Activated CD4-positive, alpha-beta memory T cell treated with anti-CD3 and anti-CD28 coated beads for 36 hours (primary cell): ENCODE measurements around the gene TTC33. TPM values are rescaled to one million over a fixed set of nuclear protein-coding genes. Genes with fewer than 3 reads are reported as not detected.

Experiments
- CTCF ChIA-PET: fragments of 350-600 bp; sonication (Branson Sonifier 250); formaldehyde crosslinking; loops from one replicate; lab custom pipeline; 2021; ENCODE audit warnings: antibody characterized with exemption, inconsistent platforms; lab: Charles Lee
- POLR2A ChIA-PET: fragments of 350-600 bp; sonication (Branson Sonifier 250); formaldehyde crosslinking; loops from one replicate; lab custom pipeline; 2021; ENCODE audit warnings: antibody characterized with exemption; lab: Charles Lee
- DNase-seq: peaks from one replicate; pipeline ENCODE4 v3.0.0-alpha.2; 2020
- H3K27ac Mint-ChIP-seq: one replicate; pipeline ENCODE4 v1.8.0; 2021; ENCODE audit warnings: mixed read lengths
- H3K27me3 Mint-ChIP-seq: one replicate; pipeline ENCODE4 v1.8.0; 2021; ENCODE audit warnings: mixed read lengths
- H3K36me3 Mint-ChIP-seq: one replicate; pipeline ENCODE4 v1.8.0; 2021; ENCODE audit warnings: mixed read lengths
- H3K4me1 Mint-ChIP-seq: one replicate; pipeline ENCODE4 v1.8.0; 2021; ENCODE audit warnings: low read depth, mixed read lengths
- H3K4me3 Mint-ChIP-seq: one replicate; pipeline ENCODE4 v1.8.0; 2021; ENCODE audit warnings: mild to moderate bottlenecking, mixed read lengths
- H3K9me3 Mint-ChIP-seq: one replicate; pipeline ENCODE4 v1.8.0; 2021; ENCODE audit warnings: mixed read lengths
- intact Hi-C: fragments of 100-400 bp; cut with micrococcal nuclease; formaldehyde crosslinking; loops from one replicate; pipeline ENCODE4 v1.15.1; 2023
- total RNA-seq, 2 experiments: library from RNA; stranded (reverse); gene quantifications; one replicate each; pipeline ENCODE4 v1.2.3, GENCODE V29; 2021

TTC33 gene
- total RNA-seq, 2 experiments from 2014 or later, result 30.2 to 34.1 TPM

DNA sequence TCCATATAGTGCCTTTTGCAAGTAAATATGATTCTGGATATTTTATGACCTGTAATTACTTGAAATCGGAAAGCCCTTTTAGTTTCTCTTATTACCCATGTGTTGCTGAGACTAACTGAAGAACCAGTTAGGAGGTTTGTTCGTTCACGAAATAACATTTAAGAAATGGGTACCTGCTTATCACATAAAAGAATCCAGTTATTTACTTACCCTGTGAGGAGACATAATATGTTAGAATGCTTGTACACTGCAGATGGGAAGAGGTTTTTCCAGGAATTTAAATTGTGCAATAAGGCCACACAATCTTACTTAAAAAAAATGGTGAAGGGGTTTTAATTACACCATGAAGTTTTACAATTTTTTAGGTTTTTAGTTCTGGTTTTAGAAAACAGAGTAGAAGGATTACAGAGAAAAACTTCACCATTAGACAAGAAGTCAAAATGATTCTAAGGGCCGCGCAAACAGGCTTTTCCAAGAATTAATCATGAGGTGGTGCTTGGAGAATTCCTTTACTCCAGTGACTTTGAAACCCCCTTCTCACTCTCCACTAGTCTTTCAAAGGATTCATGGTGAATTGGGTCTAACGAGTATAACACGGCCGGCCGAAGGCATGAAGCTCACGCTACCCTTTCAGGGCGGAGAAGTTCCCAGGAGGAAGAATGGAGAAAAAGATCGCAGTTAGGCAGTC lies 77.2 kb downstream of the TTC33 start:
- peaks cover 38% of the 10 kb centered on the region for H3K36me3 Mint-ChIP-seq
- peak overlapping the region; percentile 93 for H3K4me3 Mint-ChIP-seq
- H3K9me3 Mint-ChIP-seq, result no peaks in the 10 kb centered on the region
- H3K4me1 Mint-ChIP-seq, result peaks cover 43% of the 10 kb centered on the region
- no peaks in the 10 kb centered on the region for H3K27me3 Mint-ChIP-seq
- POLR2A ChIA-PET, result interaction anchor here (0.6 to 1.8 kb wide), 5 partner anchors 11 to 472 kb away, joined by 3 to 5 read pairs (median 5); no protein-coding TSS in a partner anchor
- no peak for DNase-seq
- CTCF ChIA-PET, result no interaction called here
- intact Hi-C loops, result loop anchor here (1.0 to 2.0 kb wide), 8 partner anchors 154 to 1470 kb away; no protein-coding TSS in a partner anchor
- H3K27ac Mint-ChIP-seq, result peak overlapping the region; percentile 97

DNA sequence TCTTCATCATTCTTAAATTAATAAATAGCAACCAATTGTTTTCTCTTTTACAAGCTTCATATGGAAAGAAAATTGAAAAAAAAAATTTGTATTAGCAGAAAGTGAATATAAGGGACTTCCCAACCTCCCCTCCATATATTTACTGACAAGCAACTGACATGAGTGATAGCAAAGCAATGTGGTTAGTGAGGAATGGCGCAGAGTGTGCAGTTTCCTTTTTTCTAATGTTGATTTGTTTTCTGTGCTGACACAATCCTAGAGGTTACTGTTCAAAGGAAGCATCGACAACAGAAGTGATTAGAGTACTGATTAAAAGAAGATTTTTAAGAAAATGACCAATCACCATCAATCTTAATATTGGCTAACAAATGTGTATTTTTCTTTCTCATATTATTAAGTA lies 77.7 kb downstream of the TTC33 start:
- ChIA-PET POLR2A (interaction anchor here (0.9 to 1.7 kb wide), 3 partner anchors 191 to 454 kb away, joined by 4 to 5 read pairs (median 4); no protein-coding TSS in a partner anchor), CTCF (interaction anchor here (1.3 to 1.5 kb wide), 3 partner anchors 11 to 400 kb away, joined by 3 to 4 read pairs (median 3); no protein-coding TSS in a partner anchor)
- DNase-seq, result peak; percentile 52
- Mint-ChIP-seq H3K27me3 (no peaks in the 10 kb centered on the region), H3K36me3 (peaks cover 33% of the 10 kb centered on the region), H3K4me1 (peaks cover 47% of the 10 kb centered on the region), H3K9me3 (no peaks in the 10 kb centered on the region), H3K4me3 (peak overlapping the region; percentile 93), H3K27ac (peak overlapping the region; percentile 44)
- intact Hi-C loops, result loop anchor here (2.0 kb wide), 2 partner anchors 241 to 1469 kb away; no protein-coding TSS in a partner anchor

DNA sequence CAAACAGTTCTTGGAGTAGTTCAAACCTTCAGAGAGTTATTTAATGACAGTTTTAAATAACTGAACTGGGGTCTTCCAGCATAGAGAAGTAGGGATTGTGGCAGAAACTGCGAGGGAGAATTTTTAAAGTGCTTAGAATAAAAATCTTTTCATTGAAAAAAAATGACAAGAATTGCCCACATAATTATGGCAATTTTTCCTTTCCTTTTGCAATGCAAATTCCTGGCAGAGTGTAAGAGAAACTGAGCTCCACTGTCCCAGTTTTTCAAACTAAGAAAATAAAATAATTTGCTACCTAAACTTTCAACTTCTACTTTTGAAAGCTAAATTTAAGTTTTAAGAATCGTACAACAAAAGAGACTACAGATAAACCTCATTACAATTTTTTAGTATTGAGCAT lies 78.3 kb downstream of the TTC33 start:
- H3K27ac Mint-ChIP-seq, result peak overlapping the region; percentile 76
- CTCF ChIA-PET, result interaction anchor here (1.3 to 1.5 kb wide), 3 partner anchors 11 to 400 kb away, joined by 3 to 4 read pairs (median 3); no protein-coding TSS in a partner anchor
- H3K4me3 Mint-ChIP-seq, result peak overlapping the region; percentile 28
- H3K36me3 Mint-ChIP-seq, result peaks cover 27% of the 10 kb centered on the region
- intact Hi-C loops, result no loop called here
- H3K9me3 Mint-ChIP-seq, result no peaks in the 10 kb centered on the region
- POLR2A ChIA-PET, result interaction anchor here (0.8 to 1.7 kb wide), 5 partner anchors 191 to 453 kb away, joined by 3 to 5 read pairs (median 4); no protein-coding TSS in a partner anchor
- peaks cover 52% of the 10 kb centered on the region for H3K4me1 Mint-ChIP-seq
- DNase-seq, result no peak
- H3K27me3 Mint-ChIP-seq, result no peaks in the 10 kb centered on the region

DNA sequence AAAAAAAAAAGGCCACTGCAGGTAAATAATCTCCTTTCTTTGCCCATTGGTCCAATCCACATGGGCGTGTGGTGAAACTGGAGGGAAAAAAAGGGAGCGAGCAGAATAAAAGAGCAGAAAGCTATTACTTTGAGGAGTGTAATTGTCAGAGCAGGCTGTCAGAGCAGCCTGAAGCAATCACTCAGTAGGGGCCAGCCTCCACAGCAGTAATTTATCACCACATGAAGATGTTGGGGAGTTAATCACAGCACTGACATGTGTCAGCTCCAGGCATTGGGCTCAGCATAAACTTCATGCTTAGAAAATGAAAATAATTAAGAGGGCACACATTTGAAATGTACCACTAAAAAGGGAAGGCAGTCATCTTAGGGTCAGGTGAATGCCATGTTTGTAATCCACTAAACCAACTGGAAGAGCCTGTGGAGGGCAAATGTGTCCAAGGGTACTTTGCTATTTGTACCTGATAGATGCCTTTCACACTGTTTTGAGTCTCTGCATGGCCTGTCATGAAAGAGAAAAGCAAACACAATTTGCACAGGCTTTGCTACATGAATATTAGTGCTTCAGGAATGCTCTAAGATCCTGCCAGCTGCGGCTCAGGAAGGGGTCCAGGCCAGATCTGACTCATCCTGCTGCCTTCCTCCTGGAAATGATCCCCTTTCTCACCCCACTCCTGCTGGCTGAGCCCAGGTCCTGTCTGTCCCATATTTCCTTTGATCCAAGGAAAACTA lies 79.0 kb downstream of the TTC33 start:
- H3K9me3 Mint-ChIP-seq, result no peaks in the 10 kb centered on the region
- no peaks in the 10 kb centered on the region for H3K27me3 Mint-ChIP-seq
- H3K4me1 Mint-ChIP-seq, result peaks cover 56% of the 10 kb centered on the region
- peak overlapping the region; percentile 76 for H3K27ac Mint-ChIP-seq
- intact Hi-C loops, result no loop called here
- DNase-seq, result peak; percentile 54
- CTCF ChIA-PET, result interaction anchor here (1.3 to 1.6 kb wide), 5 partner anchors 9 to 399 kb away, joined by 3 to 7 read pairs (median 4); no protein-coding TSS in a partner anchor
- H3K4me3 Mint-ChIP-seq, result peak overlapping the region; percentile 50
- POLR2A ChIA-PET, result interaction anchor here (0.6 to 1.8 kb wide), 10 partner anchors 12 to 728 kb away, joined by 3 to 7 read pairs (median 4); no protein-coding TSS in a partner anchor
- peaks cover 20% of the 10 kb centered on the region for H3K36me3 Mint-ChIP-seq

DNA sequence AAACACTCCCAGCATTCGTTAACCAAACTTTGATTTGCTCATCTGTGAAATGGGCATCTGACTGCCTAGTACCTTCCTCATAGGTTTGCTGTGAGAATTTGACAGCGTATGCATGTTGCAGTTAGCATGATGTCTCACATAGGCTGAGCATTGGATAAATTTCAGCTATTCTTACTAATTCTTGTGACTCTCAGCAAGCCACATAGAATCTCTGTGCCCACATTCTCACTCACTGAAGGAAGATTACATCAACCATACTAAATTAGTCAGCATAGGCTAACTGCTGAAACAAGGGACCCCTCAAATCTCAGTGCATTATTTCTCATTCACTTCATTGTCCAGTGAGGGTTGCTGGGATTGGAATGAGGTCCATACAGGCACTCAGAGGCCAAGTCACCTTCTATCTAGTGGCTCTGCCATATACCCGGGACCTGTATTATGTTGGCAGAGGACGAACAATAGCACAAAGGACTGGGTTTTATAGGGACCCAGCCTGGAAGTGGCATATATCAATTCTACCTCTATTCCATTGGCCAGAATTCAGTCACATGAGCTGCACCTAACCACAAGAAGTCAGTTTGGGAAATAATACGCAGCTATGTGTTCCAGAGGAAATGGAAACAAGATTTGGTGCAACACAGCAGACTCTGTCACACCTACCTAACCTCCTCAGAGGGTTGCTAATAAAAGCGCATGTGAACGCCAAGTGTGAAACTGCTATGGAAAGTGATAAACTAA lies 80.2 kb downstream of the TTC33 start:
- Mint-ChIP-seq H3K27me3 (no peaks in the 10 kb centered on the region), H3K27ac (peak overlapping the region; percentile 88), H3K4me1 (peaks cover 61% of the 10 kb centered on the region), H3K36me3 (peaks cover 8% of the 10 kb centered on the region), H3K4me3 (peak overlapping the region; percentile 50), H3K9me3 (no peaks in the 10 kb centered on the region)
- intact Hi-C loops, result loop anchor here (1.0 to 2.0 kb wide), 5 partner anchors 13 to 185 kb away; no protein-coding TSS in a partner anchor
- CTCF ChIA-PET, result interaction anchor here (0.7 to 1.6 kb wide), 7 partner anchors 10 to 726 kb away, joined by 3 to 7 read pairs (median 3); no protein-coding TSS in a partner anchor
- peak; percentile 67 for DNase-seq
- POLR2A ChIA-PET, result interaction anchor here (0.6 to 1.8 kb wide), 14 partner anchors 9 to 727 kb away, joined by 3 to 7 read pairs (median 4); no protein-coding TSS in a partner anchor

DNA sequence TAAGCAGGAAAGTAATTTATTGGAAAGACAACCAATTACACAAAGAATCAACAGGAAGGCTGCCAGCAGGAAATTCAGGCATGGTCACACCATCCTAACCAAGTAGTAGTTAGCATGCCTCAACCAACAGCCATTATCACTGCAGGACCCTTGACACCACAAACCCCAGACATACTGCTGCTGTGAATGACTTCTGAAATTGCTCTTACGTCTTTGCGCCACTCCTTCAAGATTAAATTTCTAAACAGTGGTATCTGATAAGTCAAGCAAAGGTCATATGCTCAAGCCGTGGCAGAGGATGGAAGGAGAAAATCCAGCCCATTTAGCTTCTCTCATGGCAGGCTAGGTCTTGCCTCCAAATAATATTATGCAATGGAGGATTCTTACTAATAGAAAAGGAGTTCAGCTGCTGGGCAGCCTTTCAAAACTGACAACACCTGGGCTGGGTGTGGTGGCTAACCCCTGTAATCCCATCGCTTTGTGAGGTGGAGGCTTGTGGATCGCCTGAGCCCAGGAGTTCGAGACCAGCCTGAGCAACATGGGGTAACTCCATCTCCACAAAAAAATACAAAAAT lies 81.0 kb downstream of the TTC33 start:
- Mint-ChIP-seq H3K36me3 (peaks cover 1% of the 10 kb centered on the region), H3K4me3 (no peak overlapping the region), H3K4me1 (peaks cover 69% of the 10 kb centered on the region), H3K9me3 (no peaks in the 10 kb centered on the region), H3K27ac (peak overlapping the region; percentile 47), H3K27me3 (no peaks in the 10 kb centered on the region)
- ChIA-PET CTCF (interaction anchor here (1.3 to 1.6 kb wide), 4 partner anchors 11 to 290 kb away, joined by 3 to 7 read pairs (median 4); no protein-coding TSS in a partner anchor), POLR2A (interaction anchor here (0.9 to 1.8 kb wide), 9 partner anchors 8 to 469 kb away, joined by 3 to 7 read pairs (median 4); no protein-coding TSS in a partner anchor)
- no peak for DNase-seq
- intact Hi-C loops, result loop anchor here (1.0 to 2.0 kb wide), 5 partner anchors 14 to 184 kb away; no protein-coding TSS in a partner anchor

DNA sequence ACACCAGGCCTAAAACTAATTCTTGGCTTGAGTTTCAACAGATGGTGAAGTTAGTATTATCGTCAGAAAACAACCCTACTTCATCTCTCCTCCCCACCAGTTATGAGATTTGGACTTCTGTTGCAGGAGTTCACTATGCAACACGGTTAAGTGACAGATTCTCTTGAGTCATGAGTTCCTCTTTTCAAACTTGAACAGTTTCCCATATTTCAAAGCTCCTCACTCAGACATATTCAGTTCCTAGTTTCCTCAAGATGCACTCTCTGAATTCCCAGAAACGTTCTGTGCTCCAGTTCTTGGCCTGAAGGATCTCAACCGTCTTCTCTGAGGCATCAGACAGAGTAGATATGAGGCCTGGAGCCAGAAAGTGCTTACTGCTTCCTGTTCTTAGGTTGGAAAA lies 83.3 kb downstream of the TTC33 start:
- intact Hi-C loops, result no loop called here
- Mint-ChIP-seq H3K4me1 (peaks cover 73% of the 10 kb centered on the region), H3K9me3 (no peaks in the 10 kb centered on the region), H3K27me3 (no peaks in the 10 kb centered on the region), H3K36me3 (no peaks in the 10 kb centered on the region), H3K4me3 (no peak overlapping the region), H3K27ac (no peak overlapping the region)
- CTCF ChIA-PET, result no interaction called here
- no peak for DNase-seq
- POLR2A ChIA-PET, result no interaction called here

DNA sequence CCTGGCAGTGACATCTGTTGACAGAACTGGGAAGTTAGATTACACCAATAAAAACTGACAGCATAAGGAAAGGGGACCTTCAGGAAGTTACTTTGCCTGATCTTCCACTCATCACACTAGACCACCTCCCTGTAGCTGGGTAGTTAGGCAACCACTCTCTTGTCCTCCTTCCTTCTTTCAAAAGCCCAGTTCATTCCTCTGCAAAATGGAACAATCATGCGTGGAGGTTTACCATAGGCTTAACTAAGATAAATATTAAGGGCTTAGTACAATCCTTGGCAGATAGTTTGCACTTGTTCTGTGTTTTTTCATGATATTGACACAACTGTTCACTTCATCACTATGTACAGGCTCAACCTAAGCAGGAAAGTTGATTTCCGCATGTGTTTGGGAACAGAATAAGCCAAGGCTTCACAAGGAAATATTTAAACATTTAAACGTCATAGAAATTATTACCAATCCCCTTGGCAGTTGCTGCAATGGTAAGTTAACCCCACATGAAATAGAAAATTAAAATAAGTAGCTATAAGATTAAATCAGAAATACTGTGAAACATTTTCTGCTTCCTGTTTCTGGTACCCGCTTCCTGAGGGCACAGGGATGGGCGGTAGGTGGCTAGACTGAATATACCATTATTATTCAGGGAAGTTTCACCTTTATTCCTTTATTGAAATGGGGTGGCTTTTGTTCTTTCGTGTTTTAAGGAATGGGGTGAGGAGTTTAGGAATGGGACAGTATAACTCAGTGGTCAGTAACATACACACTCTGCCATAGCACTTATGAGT lies 86.0 kb downstream of the TTC33 start:
- no peak overlapping the region for H3K4me3 Mint-ChIP-seq
- DNase-seq, result no peak
- H3K36me3 Mint-ChIP-seq, result no peaks in the 10 kb centered on the region
- POLR2A ChIA-PET, result no interaction called here
- intact Hi-C loops, result no loop called here
- H3K27ac Mint-ChIP-seq, result peak overlapping the region; percentile 31
- H3K27me3 Mint-ChIP-seq, result no peaks in the 10 kb centered on the region
- peaks cover 49% of the 10 kb centered on the region for H3K4me1 Mint-ChIP-seq
- no peaks in the 10 kb centered on the region for H3K9me3 Mint-ChIP-seq
- CTCF ChIA-PET, result no interaction called here

DNA sequence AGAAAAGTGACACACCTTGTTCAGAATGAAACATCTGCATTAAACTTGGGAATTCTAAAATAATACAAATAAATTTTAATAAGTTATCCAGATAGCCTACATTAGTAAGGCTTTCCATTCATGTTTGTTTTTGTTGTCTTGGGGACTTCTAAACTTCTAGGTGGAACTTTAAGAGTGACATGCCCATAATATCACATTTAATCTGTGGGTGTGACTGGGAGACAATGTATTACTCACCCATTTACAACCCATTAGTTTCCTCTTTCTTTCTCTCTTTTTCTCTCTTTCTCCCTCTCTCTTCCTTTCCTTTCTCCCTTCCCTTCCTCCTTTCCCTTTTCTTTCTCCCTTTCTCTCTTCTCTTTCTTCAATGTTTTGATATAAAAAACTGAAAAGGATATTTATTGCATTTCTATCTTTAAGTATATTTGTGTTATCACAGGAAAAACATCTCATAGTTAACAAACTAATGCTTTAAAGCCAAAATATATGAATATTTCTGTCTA lies 88.5 kb downstream of the TTC33 start:
- peaks cover 26% of the 10 kb centered on the region for H3K4me1 Mint-ChIP-seq
- DNase-seq, result no peak
- ChIA-PET POLR2A (interaction anchor here (1.4 kb wide), 1 partner anchor 8 kb away, joined by 3 read pairs; no protein-coding TSS in a partner anchor), CTCF (no interaction called here)
- no peak overlapping the region for H3K4me3 Mint-ChIP-seq
- H3K36me3 Mint-ChIP-seq, result no peaks in the 10 kb centered on the region
- intact Hi-C loops, result no loop called here
- H3K27ac Mint-ChIP-seq, result no peak overlapping the region
- no peaks in the 10 kb centered on the region for H3K27me3 Mint-ChIP-seq
- H3K9me3 Mint-ChIP-seq, result no peaks in the 10 kb centered on the region

DNA sequence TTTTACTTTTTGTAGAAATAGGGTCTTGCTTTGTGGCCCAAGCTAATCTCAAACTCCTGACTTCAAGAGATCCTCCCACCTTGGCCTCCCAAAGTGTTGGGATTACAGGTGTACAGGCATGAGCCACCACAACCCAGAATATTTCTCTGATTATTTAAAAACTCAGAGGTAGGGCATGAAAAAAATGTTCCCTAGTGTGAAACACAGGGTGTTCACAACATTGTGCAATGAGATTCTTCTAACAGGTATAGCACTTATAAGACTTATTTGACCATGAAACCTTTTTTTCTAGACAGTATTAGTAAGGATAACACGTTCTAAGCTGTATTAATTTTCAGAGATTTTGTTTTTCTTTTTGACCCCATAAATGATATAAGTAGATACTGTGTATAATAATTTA lies 89.1 kb downstream of the TTC33 start:
- no peak for DNase-seq
- Mint-ChIP-seq H3K36me3 (no peaks in the 10 kb centered on the region), H3K4me3 (no peak overlapping the region), H3K27me3 (no peaks in the 10 kb centered on the region), H3K4me1 (peaks cover 24% of the 10 kb centered on the region), H3K27ac (no peak overlapping the region), H3K9me3 (no peaks in the 10 kb centered on the region)
- intact Hi-C loops, result no loop called here
- ChIA-PET POLR2A (interaction anchor here (1.3 to 1.4 kb wide), 2 partner anchors 9 to 13 kb away, joined by 3 read pairs; partner anchors contain the start of gene PTGER4), CTCF (interaction anchor here (1.3 kb wide), 1 partner anchor 718 kb away, joined by 3 read pairs; no protein-coding TSS in a partner anchor)
